LNCAP (cell line): ENCODE measurements around the gene LTBP3.

Source experiments
- CTCF ChIP-seq: fragments of 450-650 bp; IDR thresholded peaks from 2 replicates; pipeline ENCODE4 v1.5.1; 2017; ENCODE audit warnings: mild to moderate bottlenecking

The LTBP3 gene

GRCh38 chr11:65498727-65498976 lies 59.5 kb downstream of the LTBP3 start:
- no peak for TF ChIP-seq CTCF

GRCh38 chr11:65498042-65498726 lies 60.0 kb downstream of the LTBP3 start:
- TF ChIP-seq CTCF, result no peak

GRCh38 chr11:65497141-65498041 lies 60.8 kb downstream of the LTBP3 start:
- TF ChIP-seq CTCF, result no peak

GRCh38 chr11:65496304-65497140 lies 61.6 kb downstream of the LTBP3 start:
- TF ChIP-seq CTCF, result no peak

GRCh38 chr11:65493367-65494176 lies 64.6 kb downstream of the LTBP3 start:
- TF ChIP-seq CTCF, result no peak

- TF ChIP-seq CTCF, result no peak
These were observed 65.4 kb downstream of the LTBP3 start for GRCh38 chr11:65492637-65493366.
